Lower leg skin (tissue), 4 donors: ENCODE data around the gene MAP6. TPM values are rescaled to one million over a fixed set of nuclear protein-coding genes. Genes with fewer than 3 reads are reported as not detected.

ENCODE experiments used
- DNase-seq, 2 donors: peaks; one replicate each; pipeline ENCODE4 v3.0.0-alpha.2; 2019; ENCODE audit warnings: low spot score in 2 of 2
- H3K4me3 ChIP-seq: fragments of 200-600 bp; sonication (generic); 2 replicates; pipeline ENCODE4 v1.5.1; 2017; ENCODE audit warnings: mild to moderate bottlenecking, low read depth; ENCODE audit not compliant: poor library complexity, severe bottlenecking
- POLR2A ChIP-seq, 2 donors: fragments of 450-650 bp; IDR thresholded peaks; one replicate each; pipeline ENCODE4 v1.6.1; 2016 to 2017; ENCODE audit warnings: antibody characterized with exemption in 2 of 2, mild to moderate bottlenecking in 1 of 2, moderate library complexity in 1 of 2
- WGBS, 2 donors: methylation state at CpG; one replicate each; pipeline ENCODE4 v1.1.5; 2018; 5-methylcytosine and 5-hydroxymethylcytosine counted together
- intact Hi-C: fragments of 100-400 bp; cut with DNase I; formaldehyde crosslinking; loops from one replicate; pipeline ENCODE4 v1.15.0; 2023; ENCODE audit warnings: low total_unique reads
- total RNA-seq, 4 donors: library from RNA; depleted of rRNA; stranded (reverse); fragments of >200 nt; gene quantifications; one replicate each; pipeline ENCODE4 v1.1.0, GENCODE V29; 2016
- TF ChIP-seq, protein P1 (sequence below), 3 donors: fragments of 450-650 bp; IDR thresholded peaks; one replicate each; pipeline ENCODE4 v1.5.1; 2016; ENCODE audit warnings: antibody characterized with exemption in 3 of 3, mild to moderate bottlenecking in 3 of 3, moderate library complexity in 2 of 3

The MAP6 gene
- total RNA-seq, 4 donors from 2014 or later: 3.1 to 16.1 (median 10.0) TPM

- intact Hi-C loops: no loop called here
- DNase-seq: no peak
- H3K4me3 ChIP-seq: no peak overlapping the region
- no peak for TF ChIP-seq POLR2A (IDR thresholded peaks at IDR 0.05)
- TF ChIP-seq, protein P1, sequence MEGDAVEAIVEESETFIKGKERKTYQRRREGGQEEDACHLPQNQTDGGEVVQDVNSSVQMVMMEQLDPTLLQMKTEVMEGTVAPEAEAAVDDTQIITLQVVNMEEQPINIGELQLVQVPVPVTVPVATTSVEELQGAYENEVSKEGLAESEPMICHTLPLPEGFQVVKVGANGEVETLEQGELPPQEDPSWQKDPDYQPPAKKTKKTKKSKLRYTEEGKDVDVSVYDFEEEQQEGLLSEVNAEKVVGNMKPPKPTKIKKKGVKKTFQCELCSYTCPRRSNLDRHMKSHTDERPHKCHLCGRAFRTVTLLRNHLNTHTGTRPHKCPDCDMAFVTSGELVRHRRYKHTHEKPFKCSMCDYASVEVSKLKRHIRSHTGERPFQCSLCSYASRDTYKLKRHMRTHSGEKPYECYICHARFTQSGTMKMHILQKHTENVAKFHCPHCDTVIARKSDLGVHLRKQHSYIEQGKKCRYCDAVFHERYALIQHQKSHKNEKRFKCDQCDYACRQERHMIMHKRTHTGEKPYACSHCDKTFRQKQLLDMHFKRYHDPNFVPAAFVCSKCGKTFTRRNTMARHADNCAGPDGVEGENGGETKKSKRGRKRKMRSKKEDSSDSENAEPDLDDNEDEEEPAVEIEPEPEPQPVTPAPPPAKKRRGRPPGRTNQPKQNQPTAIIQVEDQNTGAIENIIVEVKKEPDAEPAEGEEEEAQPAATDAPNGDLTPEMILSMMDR (IDR thresholded peaks at IDR 0.05): no peak
Measured at GRCh38 chr11:75598264-75598663, 70.6 kb downstream of the MAP6 start.

GRCh38 chr11:75597636-75598035 is 71.2 kb downstream of the MAP6 start:
- intact Hi-C loops: no loop called here
- no peak for TF ChIP-seq POLR2A (IDR thresholded peaks at IDR 0.05)
- TF ChIP-seq, protein P1 (IDR thresholded peaks at IDR 0.05): no peak
- DNase-seq: no peak
- no peak overlapping the region for H3K4me3 ChIP-seq
- 69 to 83% methylated on average over 4 of the region's 4 CpGs for whole genome bisulfite sequencing, 2 donors

- WGBS, 2 donors: 80 to 81% methylated on average over 4 of the region's 4 CpGs
- DNase-seq: no peak
- TF ChIP-seq POLR2A (IDR thresholded peaks at IDR 0.05): no peak
- TF ChIP-seq, protein P1 (IDR thresholded peaks at IDR 0.05): no peak
- intact Hi-C loops: no loop called here
- no peak overlapping the region for H3K4me3 ChIP-seq
Measured at GRCh38 chr11:75596914-75597313, 71.9 kb downstream of the MAP6 start.

DNA sequence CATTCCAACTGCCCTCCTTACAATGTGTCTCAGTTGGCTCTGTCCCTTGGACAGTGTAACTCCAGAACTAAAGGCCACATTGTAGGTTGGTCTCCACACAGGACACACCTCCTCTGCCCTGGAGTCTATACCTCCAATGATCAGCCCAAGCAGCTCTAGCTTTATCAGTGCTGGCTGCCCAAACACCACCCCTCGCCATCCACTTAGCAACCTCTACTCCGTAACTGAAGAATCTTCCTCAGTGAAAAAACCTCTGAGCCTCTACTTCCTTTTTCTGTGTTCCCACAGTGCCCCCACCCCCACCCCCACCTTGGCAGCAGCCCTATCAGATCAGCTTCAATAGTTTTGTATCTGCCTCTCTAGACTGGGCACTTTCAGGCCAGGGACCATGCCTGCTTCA is 73.4 kb downstream of the MAP6 start:
- intact Hi-C loops: no loop called here
- TF ChIP-seq, protein P1 (IDR thresholded peaks at IDR 0.05): no peak
- no peak for TF ChIP-seq POLR2A (IDR thresholded peaks at IDR 0.05)
- no peak for DNase-seq
- WGBS, 2 donors: 77 to 84% methylated on average over 2 of the region's 2 CpGs
- no peak overlapping the region for H3K4me3 ChIP-seq

DNA sequence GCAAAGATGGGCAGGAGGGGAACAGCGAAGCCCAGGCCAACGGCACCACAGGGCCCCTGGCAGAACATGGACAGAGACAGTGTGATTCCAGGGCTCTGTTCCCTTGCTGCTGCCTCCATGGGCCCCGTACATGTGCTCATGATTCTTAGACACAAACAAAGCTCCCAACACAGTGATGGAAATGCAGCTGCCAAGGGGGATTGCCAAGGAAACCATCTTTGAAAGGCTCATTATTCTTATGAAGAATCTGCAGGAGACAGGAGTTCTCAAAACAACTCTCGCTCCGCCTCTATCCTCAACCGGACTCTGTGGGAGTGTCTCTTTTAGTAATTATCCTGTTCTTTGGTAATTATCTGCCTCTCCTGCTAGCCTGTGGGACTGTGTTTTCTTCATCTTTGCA is 74.6 kb downstream of the MAP6 start:
- intact Hi-C loops: no loop called here
- no peak overlapping the region for H3K4me3 ChIP-seq
- WGBS, 2 donors: 82 to 93% methylated on average over 6 of the region's 6 CpGs
- DNase-seq: no peak
- no peak for TF ChIP-seq POLR2A (IDR thresholded peaks at IDR 0.05)
- TF ChIP-seq, protein P1 (IDR thresholded peaks at IDR 0.05): no peak

DNA sequence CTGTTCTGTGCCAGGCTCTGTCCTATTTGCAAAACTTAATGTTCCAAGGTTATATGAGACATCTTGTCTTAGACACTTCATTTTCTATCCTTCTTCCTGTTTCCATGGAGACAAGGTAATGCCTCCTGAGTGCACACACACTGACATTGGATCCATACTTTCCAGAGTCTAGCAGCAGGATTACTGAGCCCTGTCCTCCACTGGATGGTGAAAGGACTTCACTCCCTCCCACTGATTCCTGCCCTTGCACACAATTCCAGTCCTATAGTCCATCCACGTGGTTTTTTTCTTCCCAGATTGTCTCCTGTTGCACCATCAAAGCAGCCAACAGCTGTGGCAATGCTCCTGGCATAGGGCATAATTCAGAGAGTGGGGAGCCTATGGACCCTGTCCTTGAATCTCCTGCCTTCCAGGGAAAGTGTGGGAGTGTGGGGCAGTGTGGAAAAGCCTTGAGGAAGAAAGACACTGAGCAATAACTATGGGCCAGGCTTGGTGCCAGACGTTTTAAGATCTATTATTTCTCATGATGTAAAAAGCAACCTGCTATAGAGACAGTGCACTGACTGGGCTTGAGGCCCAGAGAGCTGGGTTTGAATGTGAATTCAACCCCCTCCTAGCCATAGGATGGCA is 75.4 kb downstream of the MAP6 start:
- WGBS, 2 donors: 61 to 76% methylated on average over 2 of the region's 2 CpGs
- TF ChIP-seq, protein P1 (IDR thresholded peaks at IDR 0.05): no peak
- no peak for DNase-seq
- intact Hi-C loops: no loop called here
- no peak overlapping the region for H3K4me3 ChIP-seq
